Testis (tissue), 2 donors: ENCODE data around the gene CPLX3.

Source experiments
- POLR2A ChIP-seq: fragments of 450-650 bp; IDR thresholded peaks from one replicate; pipeline ENCODE4 v1.6.1; 2017; ENCODE audit warnings: antibody characterized with exemption, mild to moderate bottlenecking, moderate library complexity
- TF ChIP-seq, protein P1 (sequence below), 3 experiments: fragments of 450-650 bp in 2 of 3; fragments of 200-600 bp in 1 of 3; sonication (generic) in 1 of 3; IDR thresholded peaks; one replicate each; pipeline ENCODE4 v1.5.1; 2016 to 2019; ENCODE audit warnings: antibody characterized with exemption in 3 of 3, mild to moderate bottlenecking in 2 of 3, moderate library complexity in 1 of 3

DNA sequence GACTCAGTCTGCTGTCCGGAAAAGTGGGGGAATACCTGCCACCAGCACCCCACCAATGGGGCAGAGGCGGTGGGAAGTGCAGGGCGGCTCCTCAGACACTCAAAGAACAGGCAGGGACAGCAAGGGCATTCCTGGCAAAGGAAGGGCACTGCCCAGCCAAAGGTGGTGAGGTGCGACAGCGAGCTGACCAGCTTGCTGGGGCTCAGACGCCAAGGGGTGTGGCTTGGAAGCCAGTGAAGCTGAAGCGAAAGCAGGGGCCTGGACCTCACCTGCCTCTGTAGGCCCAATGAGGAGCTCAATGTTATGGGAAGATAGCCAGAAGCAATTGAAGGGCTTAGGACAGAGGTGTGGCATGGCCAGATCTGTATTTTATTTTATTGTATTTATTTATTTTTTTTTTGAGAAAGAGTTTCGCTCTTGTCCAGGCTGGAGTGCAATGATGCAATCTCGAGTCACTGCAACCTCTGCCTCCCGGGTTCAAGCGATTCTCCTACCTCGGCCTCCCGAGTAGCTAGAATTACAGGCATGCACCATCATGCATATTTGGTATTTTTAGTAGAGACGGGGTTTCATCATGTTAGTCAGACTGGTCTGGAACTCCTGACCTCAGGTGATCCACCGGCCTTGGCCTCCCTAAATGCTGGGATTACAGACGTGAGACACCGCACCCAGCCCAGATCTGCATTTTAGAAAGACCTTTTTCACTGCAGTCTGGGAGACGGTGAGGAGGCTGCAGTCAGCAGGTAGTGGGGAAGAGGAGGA lies 18.2 kb upstream of the CPLX3 start:
- TF ChIP-seq, protein P1, sequence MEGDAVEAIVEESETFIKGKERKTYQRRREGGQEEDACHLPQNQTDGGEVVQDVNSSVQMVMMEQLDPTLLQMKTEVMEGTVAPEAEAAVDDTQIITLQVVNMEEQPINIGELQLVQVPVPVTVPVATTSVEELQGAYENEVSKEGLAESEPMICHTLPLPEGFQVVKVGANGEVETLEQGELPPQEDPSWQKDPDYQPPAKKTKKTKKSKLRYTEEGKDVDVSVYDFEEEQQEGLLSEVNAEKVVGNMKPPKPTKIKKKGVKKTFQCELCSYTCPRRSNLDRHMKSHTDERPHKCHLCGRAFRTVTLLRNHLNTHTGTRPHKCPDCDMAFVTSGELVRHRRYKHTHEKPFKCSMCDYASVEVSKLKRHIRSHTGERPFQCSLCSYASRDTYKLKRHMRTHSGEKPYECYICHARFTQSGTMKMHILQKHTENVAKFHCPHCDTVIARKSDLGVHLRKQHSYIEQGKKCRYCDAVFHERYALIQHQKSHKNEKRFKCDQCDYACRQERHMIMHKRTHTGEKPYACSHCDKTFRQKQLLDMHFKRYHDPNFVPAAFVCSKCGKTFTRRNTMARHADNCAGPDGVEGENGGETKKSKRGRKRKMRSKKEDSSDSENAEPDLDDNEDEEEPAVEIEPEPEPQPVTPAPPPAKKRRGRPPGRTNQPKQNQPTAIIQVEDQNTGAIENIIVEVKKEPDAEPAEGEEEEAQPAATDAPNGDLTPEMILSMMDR (IDR thresholded peaks at IDR 0.05): no peak
- no peak for TF ChIP-seq POLR2A
